ENCODE data around the gene RAB8B.

Gene RAB8B

DNA sequence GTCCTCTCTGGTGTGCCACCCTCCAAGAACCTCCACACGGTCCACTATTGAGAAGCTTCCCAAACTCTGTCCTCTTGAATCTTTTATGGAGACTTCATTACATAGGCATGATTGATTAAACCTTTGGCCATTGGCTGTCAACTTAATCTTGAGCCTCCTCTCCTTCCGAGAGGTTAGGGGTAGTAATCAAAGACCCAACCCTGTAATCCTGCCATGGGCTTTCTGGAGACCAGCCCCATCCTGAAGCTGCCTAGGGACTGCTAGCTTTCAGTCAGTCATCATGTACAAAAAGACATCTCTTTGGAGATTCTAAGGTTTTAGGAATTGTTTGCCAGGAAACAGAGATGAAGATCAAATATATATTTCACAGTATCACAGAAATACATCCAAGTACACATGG lies 125.0 kb downstream of the RAB8B start:
- no peaks in the 10 kb centered on the region for H3K4me1 Mint-ChIP-seq
- TF ChIP-seq, protein P1, sequence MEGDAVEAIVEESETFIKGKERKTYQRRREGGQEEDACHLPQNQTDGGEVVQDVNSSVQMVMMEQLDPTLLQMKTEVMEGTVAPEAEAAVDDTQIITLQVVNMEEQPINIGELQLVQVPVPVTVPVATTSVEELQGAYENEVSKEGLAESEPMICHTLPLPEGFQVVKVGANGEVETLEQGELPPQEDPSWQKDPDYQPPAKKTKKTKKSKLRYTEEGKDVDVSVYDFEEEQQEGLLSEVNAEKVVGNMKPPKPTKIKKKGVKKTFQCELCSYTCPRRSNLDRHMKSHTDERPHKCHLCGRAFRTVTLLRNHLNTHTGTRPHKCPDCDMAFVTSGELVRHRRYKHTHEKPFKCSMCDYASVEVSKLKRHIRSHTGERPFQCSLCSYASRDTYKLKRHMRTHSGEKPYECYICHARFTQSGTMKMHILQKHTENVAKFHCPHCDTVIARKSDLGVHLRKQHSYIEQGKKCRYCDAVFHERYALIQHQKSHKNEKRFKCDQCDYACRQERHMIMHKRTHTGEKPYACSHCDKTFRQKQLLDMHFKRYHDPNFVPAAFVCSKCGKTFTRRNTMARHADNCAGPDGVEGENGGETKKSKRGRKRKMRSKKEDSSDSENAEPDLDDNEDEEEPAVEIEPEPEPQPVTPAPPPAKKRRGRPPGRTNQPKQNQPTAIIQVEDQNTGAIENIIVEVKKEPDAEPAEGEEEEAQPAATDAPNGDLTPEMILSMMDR (IDR thresholded peaks at IDR 0.05; ENCODE audit: unreplicated experiment in 3 of 3), result no peak
- no peak overlapping the region for H3K4me3 Mint-ChIP-seq
- no peaks in the 10 kb centered on the region for H3K27me3 Mint-ChIP-seq (ENCODE audit: low read depth)
- H3K9me3 Mint-ChIP-seq, result peaks cover 4% of the 10 kb centered on the region
- H3K36me3 Mint-ChIP-seq (ENCODE audit: low read depth), result no peaks in the 10 kb centered on the region
- H3K27ac Mint-ChIP-seq, result no peak overlapping the region

All from nephron (organoid).